Loucy (cell line): Measurements from ENCODE around the gene OR6C65.
A peak's percentile ranks its signal among the peaks of the same experiment; 100 is the strongest.

Experiments
- EZH2phosphoT487 ChIP-seq: fragments of 200-600 bp; IDR thresholded peaks from 2 replicates; pipeline ENCODE4 v1.6.1; 2018; ENCODE audit warnings: antibody characterized with exemption, mild to moderate bottlenecking, moderate library complexity, borderline replicate concordance
- TF ChIP-seq, protein P1 (sequence below): fragments of 200-600 bp; sonication (generic); conservative IDR thresholded peaks from 2 replicates; pipeline ENCODE4 v1.5.1; 2014; ENCODE audit warnings: mild to moderate bottlenecking, antibody characterized with exemption, low read length

DNA sequence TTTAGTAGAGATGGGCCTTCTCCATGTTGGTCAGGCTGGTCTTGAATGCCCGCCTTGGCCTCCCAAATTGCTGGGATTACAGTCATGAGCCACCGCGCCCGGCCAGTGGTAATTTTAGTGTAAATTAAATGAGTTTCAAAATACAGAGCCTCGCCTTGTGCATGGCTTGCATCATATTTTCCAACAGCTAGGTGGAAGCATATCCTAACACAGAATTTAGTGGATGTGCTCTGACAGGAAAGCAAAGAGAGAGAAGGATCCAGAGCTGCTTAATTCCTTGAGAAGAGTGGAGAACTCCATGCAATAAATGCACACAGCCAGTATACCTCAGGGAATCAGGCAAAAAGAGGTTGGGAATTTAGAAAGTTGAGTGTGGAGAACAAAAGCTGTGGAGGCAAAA lies 46.0 kb downstream of the OR6C65 start:
- TF ChIP-seq, protein P1, sequence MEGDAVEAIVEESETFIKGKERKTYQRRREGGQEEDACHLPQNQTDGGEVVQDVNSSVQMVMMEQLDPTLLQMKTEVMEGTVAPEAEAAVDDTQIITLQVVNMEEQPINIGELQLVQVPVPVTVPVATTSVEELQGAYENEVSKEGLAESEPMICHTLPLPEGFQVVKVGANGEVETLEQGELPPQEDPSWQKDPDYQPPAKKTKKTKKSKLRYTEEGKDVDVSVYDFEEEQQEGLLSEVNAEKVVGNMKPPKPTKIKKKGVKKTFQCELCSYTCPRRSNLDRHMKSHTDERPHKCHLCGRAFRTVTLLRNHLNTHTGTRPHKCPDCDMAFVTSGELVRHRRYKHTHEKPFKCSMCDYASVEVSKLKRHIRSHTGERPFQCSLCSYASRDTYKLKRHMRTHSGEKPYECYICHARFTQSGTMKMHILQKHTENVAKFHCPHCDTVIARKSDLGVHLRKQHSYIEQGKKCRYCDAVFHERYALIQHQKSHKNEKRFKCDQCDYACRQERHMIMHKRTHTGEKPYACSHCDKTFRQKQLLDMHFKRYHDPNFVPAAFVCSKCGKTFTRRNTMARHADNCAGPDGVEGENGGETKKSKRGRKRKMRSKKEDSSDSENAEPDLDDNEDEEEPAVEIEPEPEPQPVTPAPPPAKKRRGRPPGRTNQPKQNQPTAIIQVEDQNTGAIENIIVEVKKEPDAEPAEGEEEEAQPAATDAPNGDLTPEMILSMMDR = peak; percentile 30
- no peak for TF ChIP-seq EZH2phosphoT487
